ENCODE results near the gene DCX.

Gene DCX

DNA sequence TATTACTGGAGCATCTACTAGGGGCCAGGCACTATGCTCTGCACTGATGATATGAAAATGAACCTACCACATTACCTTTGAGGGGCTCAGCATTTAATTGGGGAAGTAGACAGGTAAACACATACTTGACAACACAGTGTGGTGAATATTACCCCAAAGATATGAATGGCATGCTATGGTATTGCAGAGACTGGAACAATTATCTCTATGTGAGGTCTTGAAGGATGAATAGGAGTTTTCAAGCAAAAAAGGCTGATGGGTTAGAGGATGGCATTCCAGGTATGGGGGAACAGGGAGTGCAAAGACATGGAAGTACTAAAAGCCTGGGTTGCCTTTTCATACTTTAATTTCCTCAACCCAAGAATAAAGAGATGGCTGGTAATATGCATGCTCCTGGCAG is 82.6 kb downstream of the DCX start:
- FAIRE-seq, result no peak

DNA sequence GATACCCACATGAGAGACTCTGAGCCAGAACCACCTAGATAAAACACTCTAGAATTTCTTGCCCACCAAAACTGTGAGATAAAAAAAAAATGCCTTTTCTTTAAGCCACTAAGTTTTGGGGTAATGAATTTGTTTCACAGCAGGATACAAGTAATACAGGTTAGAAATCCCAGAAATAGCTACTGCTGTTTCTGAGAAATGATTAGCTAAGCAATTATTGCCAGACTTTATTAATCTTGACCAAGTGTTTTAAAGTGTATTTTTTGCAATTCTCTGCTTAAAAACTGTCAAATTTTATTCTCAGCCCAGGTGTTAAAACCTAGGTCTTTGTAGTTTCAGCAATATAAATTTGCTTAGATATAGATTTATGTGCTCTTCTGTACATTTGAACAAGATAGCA is 83.1 kb downstream of the DCX start:
- TF ChIP-seq POLR2A (IDR thresholded peaks at IDR 0.05; ENCODE audit: low read depth, low read length) (no peak), SPI1 (IDR thresholded peaks at IDR 0.05; ENCODE audit: low read depth, low read length) (no peak), TAF1 (IDR thresholded peaks at IDR 0.05; ENCODE audit: low read depth, low read length) (no peak), POLR2AphosphoS5 (IDR thresholded peaks at IDR 0.05; ENCODE audit: low read depth, low read length) (no peak), POU2F2 (IDR thresholded peaks at IDR 0.05; ENCODE audit: low read depth, low read length) (no peak), PAX5 (IDR thresholded peaks at IDR 0.05; ENCODE audit: insufficient read depth, low read length, severe bottlenecking) (no peak)
- no peak for DNase-seq (ENCODE audit: insufficient read length, low spot score)
- no peak for FAIRE-seq

More for the DNA sequence above, 82.6 kb downstream of the DCX start:
- no peak for DNase-seq (ENCODE audit: insufficient read length, low spot score)
- TF ChIP-seq POLR2AphosphoS5 (IDR thresholded peaks at IDR 0.05; ENCODE audit: low read depth, low read length) (no peak), PAX5 (IDR thresholded peaks at IDR 0.05; ENCODE audit: insufficient read depth, low read length, severe bottlenecking) (no peak), SPI1 (IDR thresholded peaks at IDR 0.05; ENCODE audit: low read depth, low read length) (no peak), POU2F2 (IDR thresholded peaks at IDR 0.05; ENCODE audit: low read depth, low read length) (no peak), POLR2A (IDR thresholded peaks at IDR 0.05; ENCODE audit: low read depth, low read length) (no peak), TAF1 (IDR thresholded peaks at IDR 0.05; ENCODE audit: low read depth, low read length) (no peak)

DNA sequence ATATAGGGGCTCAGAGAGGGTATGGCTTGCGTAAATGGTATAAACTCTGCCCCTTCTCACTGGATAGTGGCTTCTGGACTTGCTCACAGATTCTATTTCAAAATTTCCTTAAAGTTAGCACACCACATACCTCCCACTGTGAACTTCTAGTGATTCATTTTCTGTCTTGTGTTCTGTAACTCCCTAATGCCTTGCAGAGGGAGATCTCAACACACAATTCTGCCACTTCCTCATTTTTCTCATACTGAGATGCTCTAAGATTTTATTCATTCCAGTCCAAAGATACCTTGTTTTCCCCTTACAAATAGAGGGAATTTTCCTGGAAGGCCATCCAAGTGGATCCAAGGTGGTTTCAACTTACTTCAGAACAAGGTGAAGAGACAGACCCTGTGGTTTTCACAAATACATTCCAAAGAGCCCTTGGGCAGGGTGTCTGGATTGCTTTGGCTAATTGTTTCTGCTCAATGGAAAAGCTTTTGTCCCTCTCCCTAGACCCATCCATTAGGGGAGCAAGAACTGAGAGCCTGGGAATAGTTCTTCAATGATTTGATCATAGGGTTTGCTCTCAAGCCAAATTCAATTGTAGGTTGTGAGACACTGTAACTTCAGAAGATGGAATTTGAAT is 89.6 kb downstream of the DCX start:
- no peak for TF ChIP-seq PAX5 (IDR thresholded peaks at IDR 0.05; ENCODE audit: insufficient read depth, low read length, severe bottlenecking)
- peak; percentile 31; the same call in 1 of the 2 replicates for TF ChIP-seq SPI1 (IDR thresholded peaks at IDR 0.05; ENCODE audit: low read depth, low read length)
- TF ChIP-seq POLR2A (IDR thresholded peaks at IDR 0.05; ENCODE audit: low read depth, low read length), result no peak
- DNase-seq (ENCODE audit: insufficient read length, low spot score), result no peak
- no peak for FAIRE-seq

DNA sequence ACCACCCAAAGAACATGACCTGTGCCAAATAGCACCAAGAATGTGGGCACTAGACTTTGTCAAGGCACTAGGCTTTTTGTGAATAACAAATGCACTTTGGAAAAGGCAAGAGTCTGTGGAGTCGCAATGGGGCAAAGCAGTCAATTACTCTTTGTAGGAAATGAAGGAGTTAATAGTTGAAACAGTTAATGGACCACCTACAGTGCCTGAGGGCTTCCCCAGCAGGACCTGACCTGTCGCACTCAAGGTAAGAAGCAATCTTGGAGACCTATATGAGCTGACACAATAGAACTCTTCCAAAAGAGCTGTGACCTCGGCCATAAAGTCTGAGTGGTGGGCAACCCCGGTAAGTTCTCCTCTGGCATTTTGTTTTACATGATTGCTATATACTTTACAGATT is 92.5 kb downstream of the DCX start:
- no peak for FAIRE-seq
- no peak for TF ChIP-seq SPI1 (IDR thresholded peaks at IDR 0.05; ENCODE audit: low read depth, low read length)
- TF ChIP-seq TAF1 (IDR thresholded peaks at IDR 0.05; ENCODE audit: low read depth, low read length), result no peak
- no peak for TF ChIP-seq POLR2AphosphoS5 (IDR thresholded peaks at IDR 0.05; ENCODE audit: low read depth, low read length)
- no peak for TF ChIP-seq PAX5 (IDR thresholded peaks at IDR 0.05; ENCODE audit: insufficient read depth, low read length, severe bottlenecking)
- no peak for TF ChIP-seq POLR2A (IDR thresholded peaks at IDR 0.05; ENCODE audit: low read depth, low read length)
- TF ChIP-seq POU2F2 (IDR thresholded peaks at IDR 0.05; ENCODE audit: low read depth, low read length), result no peak
- DNase-seq (ENCODE audit: insufficient read length, low spot score), result no peak

DNA sequence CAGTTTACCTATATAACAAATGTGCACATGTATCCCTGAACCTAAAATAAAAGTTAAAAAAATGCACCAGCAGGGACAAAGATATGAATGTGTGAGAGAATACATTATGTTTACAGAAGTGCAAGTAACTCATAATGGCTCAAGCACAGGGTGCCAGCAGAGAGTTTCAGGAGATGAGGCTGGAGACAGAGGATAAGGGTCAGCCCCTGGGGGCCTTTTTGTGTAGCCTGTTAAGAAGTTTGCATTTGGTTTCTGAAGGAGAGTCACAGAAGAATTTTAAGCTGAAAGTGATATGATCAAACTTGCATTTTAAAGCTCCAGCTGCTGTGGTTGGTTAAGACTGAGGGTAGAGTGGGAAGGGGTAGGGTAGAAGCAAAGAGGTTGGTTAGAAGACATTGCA is 93.1 kb downstream of the DCX start:
- DNase-seq (ENCODE audit: insufficient read length, low spot score) (no peak), FAIRE-seq (no peak)
- TF ChIP-seq PAX5 (IDR thresholded peaks at IDR 0.05; ENCODE audit: insufficient read depth, low read length, severe bottlenecking) (no peak), POLR2AphosphoS5 (IDR thresholded peaks at IDR 0.05; ENCODE audit: low read depth, low read length) (no peak), TAF1 (IDR thresholded peaks at IDR 0.05; ENCODE audit: low read depth, low read length) (no peak), POLR2A (IDR thresholded peaks at IDR 0.05; ENCODE audit: low read depth, low read length) (no peak), SPI1 (IDR thresholded peaks at IDR 0.05; ENCODE audit: low read depth, low read length) (no peak), POU2F2 (IDR thresholded peaks at IDR 0.05; ENCODE audit: low read depth, low read length) (no peak)

DNA sequence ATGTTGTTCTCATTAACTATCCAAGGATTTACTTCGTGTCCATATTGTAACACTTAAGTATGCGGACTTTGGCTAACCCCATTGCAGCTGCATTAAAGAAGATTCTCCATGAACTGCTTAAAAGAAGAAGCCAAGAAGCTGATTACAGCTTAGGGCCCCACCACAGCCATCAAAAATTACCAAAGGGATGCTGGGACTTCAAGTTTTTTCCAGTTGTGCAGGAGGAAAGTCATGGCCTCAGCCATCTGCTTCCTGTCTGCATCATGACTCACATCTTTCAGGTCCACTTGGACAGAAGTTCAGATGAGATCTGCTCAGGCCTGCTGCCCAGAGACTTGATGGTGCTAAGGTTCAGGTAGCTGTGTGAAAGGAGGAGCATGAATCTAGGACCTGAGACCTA is 102.9 kb downstream of the DCX start:
- TF ChIP-seq TAF1 (IDR thresholded peaks at IDR 0.05; ENCODE audit: low read depth, low read length), result no peak
- no peak for TF ChIP-seq POU2F2 (IDR thresholded peaks at IDR 0.05; ENCODE audit: low read depth, low read length)
- no peak for TF ChIP-seq POLR2AphosphoS5 (IDR thresholded peaks at IDR 0.05; ENCODE audit: low read depth, low read length)
- no peak for TF ChIP-seq POLR2A (IDR thresholded peaks at IDR 0.05; ENCODE audit: low read depth, low read length)
- DNase-seq (ENCODE audit: insufficient read length, low spot score), result no peak
- FAIRE-seq, result no peak

DNA sequence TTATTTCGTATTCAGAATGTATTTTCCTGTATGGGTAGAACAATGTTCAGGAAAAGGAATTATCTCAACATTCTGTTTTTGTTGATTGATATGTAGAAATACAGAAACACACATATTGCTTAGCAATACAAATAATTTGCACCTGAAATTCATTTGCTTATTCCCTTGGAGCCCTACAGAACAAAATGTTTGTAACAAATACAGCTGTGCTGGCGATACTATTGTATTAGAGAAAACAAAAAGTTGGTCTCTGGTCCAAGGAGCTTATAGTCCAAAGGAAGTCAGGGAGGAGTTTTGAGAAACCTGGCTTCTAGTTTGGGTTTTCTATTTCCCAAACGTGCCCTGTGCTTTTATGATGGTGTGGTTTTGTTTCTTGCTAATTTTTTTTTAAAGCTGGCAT is 104.0 kb downstream of the DCX start:
- no peak for FAIRE-seq
- TF ChIP-seq POU2F2 (IDR thresholded peaks at IDR 0.05; ENCODE audit: low read depth, low read length), result no peak
- no peak for TF ChIP-seq POLR2AphosphoS5 (IDR thresholded peaks at IDR 0.05; ENCODE audit: low read depth, low read length)
- TF ChIP-seq TAF1 (IDR thresholded peaks at IDR 0.05; ENCODE audit: low read depth, low read length), result no peak
- no peak for TF ChIP-seq PAX5 (IDR thresholded peaks at IDR 0.05; ENCODE audit: insufficient read depth, low read length, severe bottlenecking)
- TF ChIP-seq SPI1 (IDR thresholded peaks at IDR 0.05; ENCODE audit: low read depth, low read length), result no peak
- TF ChIP-seq POLR2A (IDR thresholded peaks at IDR 0.05; ENCODE audit: low read depth, low read length), result no peak
- no peak for DNase-seq (ENCODE audit: insufficient read length, low spot score)

DNA sequence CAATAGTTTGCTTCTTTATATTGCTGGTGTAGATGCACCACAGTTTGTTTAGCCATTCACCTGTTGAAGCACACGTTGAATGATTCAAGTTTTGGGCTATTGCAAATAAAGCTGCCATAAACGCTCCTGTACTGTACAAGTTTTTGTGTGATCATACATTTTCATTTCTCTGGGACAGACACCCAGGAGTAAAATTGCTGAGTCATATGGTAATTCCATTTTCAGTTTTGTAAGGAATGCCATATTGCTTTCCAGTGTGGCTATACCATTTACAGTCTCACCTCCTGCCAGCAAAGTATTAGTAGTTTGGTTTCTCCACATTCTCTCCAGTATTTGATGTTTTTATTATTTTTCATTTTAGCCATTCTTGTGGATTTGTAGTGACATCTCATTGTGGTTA is 109.7 kb downstream of the DCX start:
- DNase-seq (ENCODE audit: insufficient read length, low spot score) (no peak), FAIRE-seq (no peak)
- TF ChIP-seq PAX5 (IDR thresholded peaks at IDR 0.05; ENCODE audit: insufficient read depth, low read length, severe bottlenecking) (no peak), SPI1 (IDR thresholded peaks at IDR 0.05; ENCODE audit: low read depth, low read length) (no peak), TAF1 (IDR thresholded peaks at IDR 0.05; ENCODE audit: low read depth, low read length) (no peak), POU2F2 (IDR thresholded peaks at IDR 0.05; ENCODE audit: low read depth, low read length) (no peak), POLR2A (IDR thresholded peaks at IDR 0.05; ENCODE audit: low read depth, low read length) (no peak), POLR2AphosphoS5 (IDR thresholded peaks at IDR 0.05; ENCODE audit: low read depth, low read length) (no peak)

DNA sequence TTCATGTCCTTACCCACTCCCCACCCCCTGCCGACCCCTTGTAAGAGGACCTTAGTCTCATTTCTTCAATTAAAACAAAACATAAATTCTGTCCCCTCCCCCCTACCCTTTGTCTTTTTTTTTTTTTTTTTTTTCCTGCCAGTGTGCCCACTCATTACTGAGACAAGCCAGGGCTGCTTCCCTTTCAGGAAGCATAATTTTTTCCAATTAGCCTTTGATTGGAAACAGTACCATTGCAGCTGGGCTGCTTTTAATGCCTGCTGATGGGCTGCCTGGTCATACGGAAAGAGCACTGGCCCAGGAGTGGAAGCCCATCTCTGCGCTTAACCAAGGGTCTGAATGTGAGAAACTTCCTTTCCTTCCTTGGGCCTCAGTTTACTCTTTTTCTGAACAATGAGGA is 123.2 kb downstream of the DCX start:
- FAIRE-seq, result no peak
- TF ChIP-seq POLR2AphosphoS5 (IDR thresholded peaks at IDR 0.05; ENCODE audit: low read depth, low read length), result no peak
- no peak for TF ChIP-seq POU2F2 (IDR thresholded peaks at IDR 0.05; ENCODE audit: low read depth, low read length)
- TF ChIP-seq SPI1 (IDR thresholded peaks at IDR 0.05; ENCODE audit: low read depth, low read length), result no peak
- no peak for TF ChIP-seq POLR2A (IDR thresholded peaks at IDR 0.05; ENCODE audit: low read depth, low read length)
- no peak for TF ChIP-seq PAX5 (IDR thresholded peaks at IDR 0.05; ENCODE audit: insufficient read depth, low read length, severe bottlenecking)
- no peak for TF ChIP-seq TAF1 (IDR thresholded peaks at IDR 0.05; ENCODE audit: low read depth, low read length)
- no peak for DNase-seq (ENCODE audit: insufficient read length, low spot score)
